ENCODE data around the gene SHROOM3. TPM values are rescaled to one million over a fixed set of nuclear protein-coding genes. Genes with fewer than 3 reads are reported as not detected.

Gene SHROOM3
- total RNA-seq, 2 donors from 2014 or later, result 30.6 to 30.9 TPM

- no peak overlapping the region for H3K27ac ChIP-seq
- DNase-seq (ENCODE audit: low spot score), result no peak
- H3K27me3 ChIP-seq, result no peaks in the 10 kb centered on the region
- H3K4me1 ChIP-seq, result no peaks in the 10 kb centered on the region
- H3K36me3 ChIP-seq, result peaks cover 25% of the 10 kb centered on the region
- no peaks in the 10 kb centered on the region for H3K9me3 ChIP-seq
- H3K4me3 ChIP-seq, result no peak overlapping the region
- no peak for TF ChIP-seq CTCF (IDR thresholded peaks at IDR 0.05)
These were observed 338.7 kb downstream of the SHROOM3 start for GRCh38 chr4:76773766-76774165.

GRCh38 chr4:76779740-76780459 lies 344.9 kb downstream of the SHROOM3 start:
- TF ChIP-seq CTCF (IDR thresholded peaks at IDR 0.05), result no peak
- Histone ChIP-seq H3K4me1 (no peaks in the 10 kb centered on the region), H3K4me3 (no peak overlapping the region), H3K27ac (no peak overlapping the region), H3K27me3 (no peaks in the 10 kb centered on the region), H3K9me3 (no peaks in the 10 kb centered on the region), H3K36me3 (peaks cover 16% of the 10 kb centered on the region)
- DNase-seq (ENCODE audit: low spot score), result no peak

- H3K4me3 ChIP-seq, result no peak overlapping the region
- DNase-seq (ENCODE audit: low spot score), result no peak
- H3K27me3 ChIP-seq, result no peaks in the 10 kb centered on the region
- peaks cover 16% of the 10 kb centered on the region for H3K36me3 ChIP-seq
- no peak overlapping the region for H3K27ac ChIP-seq
- TF ChIP-seq CTCF (IDR thresholded peaks at IDR 0.05), result no peak
- no peaks in the 10 kb centered on the region for H3K9me3 ChIP-seq
- H3K4me1 ChIP-seq, result no peaks in the 10 kb centered on the region
These were observed 346.0 kb downstream of the SHROOM3 start for GRCh38 chr4:76780781-76781697.

- H3K4me3 ChIP-seq, result no peak overlapping the region
- no peaks in the 10 kb centered on the region for H3K4me1 ChIP-seq
- no peak for TF ChIP-seq CTCF (IDR thresholded peaks at IDR 0.05)
- no peak overlapping the region for H3K27ac ChIP-seq
- no peaks in the 10 kb centered on the region for H3K27me3 ChIP-seq
- H3K36me3 ChIP-seq, result peaks cover 16% of the 10 kb centered on the region
- no peak for DNase-seq (ENCODE audit: low spot score)
- no peaks in the 10 kb centered on the region for H3K9me3 ChIP-seq
These were observed 346.9 kb downstream of the SHROOM3 start for GRCh38 chr4:76781698-76782595.

- Histone ChIP-seq H3K4me3 (no peak overlapping the region), H3K9me3 (no peaks in the 10 kb centered on the region), H3K36me3 (peaks cover 16% of the 10 kb centered on the region), H3K27ac (no peak overlapping the region), H3K27me3 (no peaks in the 10 kb centered on the region), H3K4me1 (no peaks in the 10 kb centered on the region)
- DNase-seq (ENCODE audit: low spot score), result no peak
- TF ChIP-seq CTCF (IDR thresholded peaks at IDR 0.05), result no peak
These were observed 347.8 kb downstream of the SHROOM3 start for GRCh38 chr4:76782837-76783236.
